Body of pancreas (tissue), 4 donors: Measurements from ENCODE around the gene POLL. TPM values are rescaled to one million over a fixed set of nuclear protein-coding genes. Genes with fewer than 3 reads are reported as not detected.

ENCODE experiments used
- ATAC-seq: fragments of 150-250 bp; one replicate; pipeline ENCODE4 v1.9.1; 2016
- DNase-seq, 4 donors: peaks; one replicate each; pipeline ENCODE4 v3.0.0-alpha.2; 2019
- H3K27ac ChIP-seq, 4 donors: fragments of 200-600 bp; sonication (generic); 1 replicate in 3 of 4; 2 replicates in 1 of 4; pipeline versions ENCODE4 v1.5.1 to v1.6.1; 2016 to 2019; ENCODE audit warnings: mild to moderate bottlenecking in 1 of 4, mixed read lengths in 1 of 4, moderate library complexity in 1 of 4
- H3K27me3 ChIP-seq, 2 donors: fragments of 200-600 bp; sonication (generic); one replicate each; pipeline ENCODE4 v1.6.0; 2016; ENCODE audit warnings: mild to moderate bottlenecking in 1 of 2
- H3K36me3 ChIP-seq, 2 donors: fragments of 200-600 bp; sonication (generic); replicated peaks in 1 of 2; 2 replicates each; pipeline ENCODE4 v1.5.1; 2016; ENCODE audit warnings: low read depth in 2 of 2; ENCODE audit not compliant: insufficient read depth in 1 of 2
- H3K4me1 ChIP-seq: fragments of 200-600 bp; sonication (generic); one replicate; pipeline ENCODE4 v1.6.0; 2016
- H3K4me3 ChIP-seq, 2 donors: fragments of 200-600 bp; sonication (generic); 1 replicate in 1 of 2; 2 replicates in 1 of 2; pipeline ENCODE4 v1.5.1; 2016 to 2019
- H3K9me3 ChIP-seq, 3 donors: fragments of 200-600 bp; sonication (generic); 1 replicate in 2 of 3; 2 replicates in 1 of 3; pipeline ENCODE4 v1.5.1; 2016
- POLR2A ChIP-seq, 3 donors: fragments of 450-650 bp; IDR thresholded peaks; one replicate each; pipeline ENCODE4 v1.6.1; 2016; ENCODE audit warnings: antibody characterized with exemption in 3 of 3, mild to moderate bottlenecking in 2 of 3
- WGBS, 2 donors: methylation state at CpG; one replicate each; pipeline ENCODE4 v1.1.5; 2017; 5-methylcytosine and 5-hydroxymethylcytosine counted together
- intact Hi-C: fragments of 100-400 bp; cut with DNase I; formaldehyde crosslinking; loops from one replicate; pipeline ENCODE4 v1.15.1; 2023
- total RNA-seq, 2 donors: library from RNA; depleted of rRNA; stranded (reverse); fragments of >200 nt; gene quantifications; one replicate each; pipeline ENCODE4 v1.1.0, GENCODE V29; 2016
- TF ChIP-seq, protein P1 (sequence below), 7 experiments: fragments of 450-650 bp in 4 of 7; fragments of 200-600 bp in 3 of 7; sonication (generic) in 3 of 7; IDR thresholded peaks; one replicate each; pipeline ENCODE4 v1.5.1; 2016 to 2019; ENCODE audit warnings: antibody characterized with exemption in 7 of 7

Gene POLL
- total RNA-seq, 2 donors from 2014 or later: 36.9 to 38.4 TPM

DNA sequence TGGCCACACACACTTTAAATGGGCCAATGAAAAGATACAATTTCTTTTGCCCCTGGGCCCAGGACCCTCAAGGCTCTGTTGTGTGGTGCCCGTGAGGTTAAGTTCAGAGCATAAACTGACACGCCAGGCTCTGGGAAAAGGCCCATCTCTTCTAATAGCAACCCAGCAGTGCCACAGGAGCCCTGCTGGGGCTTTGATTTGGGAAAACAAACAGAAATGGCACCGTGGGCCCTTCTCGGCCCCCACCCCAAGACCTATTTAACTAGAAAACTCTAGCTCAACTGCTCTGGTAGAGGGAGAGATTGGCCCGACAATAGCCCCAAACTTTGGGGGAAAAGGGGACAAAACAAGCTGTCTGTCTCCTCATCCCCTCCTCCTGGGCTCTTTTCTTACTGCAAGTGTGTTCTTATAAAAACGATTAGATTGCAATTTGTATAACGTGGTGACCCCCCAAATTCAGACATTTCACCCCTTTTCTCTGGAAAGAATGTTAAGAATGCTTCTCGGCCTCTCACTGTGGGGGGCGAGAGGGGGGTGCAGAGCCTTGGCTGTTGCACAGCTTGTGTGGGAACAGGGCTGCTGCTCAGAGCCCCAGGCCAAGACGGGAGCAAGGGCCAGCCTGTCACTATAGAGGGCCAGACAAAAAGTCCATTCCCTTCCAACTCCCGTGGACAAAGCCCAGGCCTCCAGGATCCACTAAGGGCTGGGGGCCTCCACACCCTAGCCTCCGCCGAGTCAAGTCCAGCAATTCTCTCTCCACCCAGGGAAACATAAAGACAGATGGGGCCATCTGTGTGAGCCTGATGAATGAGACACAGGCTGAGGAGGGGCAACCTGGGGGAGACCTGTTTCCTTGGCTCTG, 26.8 kb upstream of the POLL start:
- no peak for TF ChIP-seq POLR2A (IDR thresholded peaks at IDR 0.05)
- TF ChIP-seq, protein P1, sequence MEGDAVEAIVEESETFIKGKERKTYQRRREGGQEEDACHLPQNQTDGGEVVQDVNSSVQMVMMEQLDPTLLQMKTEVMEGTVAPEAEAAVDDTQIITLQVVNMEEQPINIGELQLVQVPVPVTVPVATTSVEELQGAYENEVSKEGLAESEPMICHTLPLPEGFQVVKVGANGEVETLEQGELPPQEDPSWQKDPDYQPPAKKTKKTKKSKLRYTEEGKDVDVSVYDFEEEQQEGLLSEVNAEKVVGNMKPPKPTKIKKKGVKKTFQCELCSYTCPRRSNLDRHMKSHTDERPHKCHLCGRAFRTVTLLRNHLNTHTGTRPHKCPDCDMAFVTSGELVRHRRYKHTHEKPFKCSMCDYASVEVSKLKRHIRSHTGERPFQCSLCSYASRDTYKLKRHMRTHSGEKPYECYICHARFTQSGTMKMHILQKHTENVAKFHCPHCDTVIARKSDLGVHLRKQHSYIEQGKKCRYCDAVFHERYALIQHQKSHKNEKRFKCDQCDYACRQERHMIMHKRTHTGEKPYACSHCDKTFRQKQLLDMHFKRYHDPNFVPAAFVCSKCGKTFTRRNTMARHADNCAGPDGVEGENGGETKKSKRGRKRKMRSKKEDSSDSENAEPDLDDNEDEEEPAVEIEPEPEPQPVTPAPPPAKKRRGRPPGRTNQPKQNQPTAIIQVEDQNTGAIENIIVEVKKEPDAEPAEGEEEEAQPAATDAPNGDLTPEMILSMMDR (IDR thresholded peaks at IDR 0.05): no peak
- DNase-seq (no peak), ATAC-seq (no peak)
- no peaks in the 10 kb centered on the region for H3K27me3 ChIP-seq
- intact Hi-C loops: no loop called here
- no peaks in the 10 kb centered on the region for H3K4me1 ChIP-seq
- H3K9me3 ChIP-seq: no peaks in the 10 kb centered on the region
- H3K36me3 ChIP-seq: peaks cover 0 to 20% of the 10 kb centered on the region in 2 donors
- WGBS, 2 donors: 78% methylated on average over 11 to 13 of the region's 13 CpGs
- H3K27ac ChIP-seq: no peak overlapping the region
- H3K4me3 ChIP-seq: no peak overlapping the region

GRCh38 chr10:101613646-101614045, 25.6 kb upstream of the POLL start:
- Histone ChIP-seq H3K4me3 (no peak overlapping the region), H3K36me3 (peaks cover 0 to 25% of the 10 kb centered on the region in 2 donors), H3K9me3 (no peaks in the 10 kb centered on the region), H3K4me1 (no peaks in the 10 kb centered on the region), H3K27ac (no peak overlapping the region), H3K27me3 (no peaks in the 10 kb centered on the region)
- no peak for TF ChIP-seq POLR2A (IDR thresholded peaks at IDR 0.05)
- TF ChIP-seq, protein P1 (IDR thresholded peaks at IDR 0.05): no peak
- intact Hi-C loops: no loop called here
- DNase-seq (no peak), ATAC-seq (no peak)
- WGBS, 2 donors: 97% methylated on average over 3 of the region's 3 CpGs; no CpG with 5 or more reads in 1 of the 2 donors

GRCh38 chr10:101612872-101613271, 24.8 kb upstream of the POLL start:
- no peak for TF ChIP-seq POLR2A (IDR thresholded peaks at IDR 0.05)
- TF ChIP-seq, protein P1 (IDR thresholded peaks at IDR 0.05): no peak
- H3K36me3 ChIP-seq: peaks cover 0 to 29% of the 10 kb centered on the region in 2 donors
- no peaks in the 10 kb centered on the region for H3K9me3 ChIP-seq
- intact Hi-C loops: no loop called here
- H3K4me3 ChIP-seq: no peak overlapping the region
- no peak for ATAC-seq
- WGBS, 2 donors: 76 to 85% methylated on average over 10 of the region's 10 CpGs
- no peaks in the 10 kb centered on the region for H3K4me1 ChIP-seq
- no peak for DNase-seq
- H3K27ac ChIP-seq: no peak overlapping the region
- H3K27me3 ChIP-seq: no peaks in the 10 kb centered on the region

- H3K36me3 ChIP-seq: peaks cover 0 to 29% of the 10 kb centered on the region in 2 donors
- no peak overlapping the region for H3K27ac ChIP-seq
- no peaks in the 10 kb centered on the region for H3K9me3 ChIP-seq
- WGBS, 2 donors: 86 to 97% methylated on average over 4 to 5 of the region's 6 CpGs
- no peak for DNase-seq
- ATAC-seq: no peak
- intact Hi-C loops: no loop called here
- TF ChIP-seq POLR2A (IDR thresholded peaks at IDR 0.05): no peak
- TF ChIP-seq, protein P1 (IDR thresholded peaks at IDR 0.05): no peak
- no peaks in the 10 kb centered on the region for H3K4me1 ChIP-seq
- no peak overlapping the region for H3K4me3 ChIP-seq
- no peaks in the 10 kb centered on the region for H3K27me3 ChIP-seq
These were observed 24.0 kb upstream of the POLL start for GRCh38 chr10:101612086-101612485.
